Activated B cell treated with CpG ODN at 0.5 μM for 24 hours (primary cell): ENCODE data around the gene RPL39L. TPM values are rescaled to one million over a fixed set of nuclear protein-coding genes. Genes with fewer than 3 reads are reported as not detected.
A peak's percentile ranks its signal among the peaks of the same experiment; 100 is the strongest.

Experiments used
- ATAC-seq: fragments of 200-7000 bp; cut with Tn5 transposase; one replicate; pipeline ENCODE4 v1.10.0; 2021; ENCODE audit warnings: low read depth, mild to moderate bottlenecking, moderate library complexity
- CTCF ChIA-PET: fragments of 350-600 bp; sonication (Branson Sonifier 250); formaldehyde crosslinking; loops from one replicate; lab custom pipeline; 2021; ENCODE audit warnings: antibody characterized with exemption; lab: Charles Lee
- POLR2A ChIA-PET: fragments of 350-600 bp; sonication (Branson Sonifier 250); formaldehyde crosslinking; loops from one replicate; lab custom pipeline; 2021; ENCODE audit warnings: antibody characterized with exemption; lab: Charles Lee
- DNase-seq: peaks from one replicate; pipeline ENCODE4 v3.0.0; 2022
- H3K27ac Mint-ChIP-seq: one replicate; pipeline ENCODE4 v1.8.0; 2020; ENCODE audit warnings: mixed read lengths
- H3K27me3 Mint-ChIP-seq: one replicate; pipeline ENCODE4 v1.8.0; 2021; ENCODE audit warnings: mixed read lengths
- H3K36me3 Mint-ChIP-seq: one replicate; pipeline ENCODE4 v1.8.0; 2021; ENCODE audit warnings: low read depth, mixed read lengths
- H3K4me1 Mint-ChIP-seq: one replicate; pipeline ENCODE4 v1.8.0; 2021; ENCODE audit warnings: mixed read lengths
- H3K4me3 Mint-ChIP-seq: one replicate; pipeline ENCODE4 v1.8.0; 2020; ENCODE audit warnings: mild to moderate bottlenecking, mixed read lengths
- H3K9me3 Mint-ChIP-seq: one replicate; pipeline ENCODE4 v1.8.0; 2020; ENCODE audit warnings: mixed read lengths
- intact Hi-C: fragments of 100-400 bp; cut with micrococcal nuclease; formaldehyde crosslinking; loops from one replicate; pipeline ENCODE4 v1.15.1; 2024
- total RNA-seq: library from RNA; stranded (reverse); gene quantifications from 2 replicates; pipeline ENCODE4 v1.2.3, GENCODE V29; 2022
- TF ChIP-seq, protein P1 (sequence below): fragments of 200-600 bp; IDR thresholded peaks from one replicate; pipeline ENCODE4 v1.8.0; 2022; ENCODE audit warnings: antibody characterized with exemption, mild to moderate bottlenecking

RPL39L gene
- total RNA-seq, 1 donor from 2014 or later = 4.7 TPM

DNA sequence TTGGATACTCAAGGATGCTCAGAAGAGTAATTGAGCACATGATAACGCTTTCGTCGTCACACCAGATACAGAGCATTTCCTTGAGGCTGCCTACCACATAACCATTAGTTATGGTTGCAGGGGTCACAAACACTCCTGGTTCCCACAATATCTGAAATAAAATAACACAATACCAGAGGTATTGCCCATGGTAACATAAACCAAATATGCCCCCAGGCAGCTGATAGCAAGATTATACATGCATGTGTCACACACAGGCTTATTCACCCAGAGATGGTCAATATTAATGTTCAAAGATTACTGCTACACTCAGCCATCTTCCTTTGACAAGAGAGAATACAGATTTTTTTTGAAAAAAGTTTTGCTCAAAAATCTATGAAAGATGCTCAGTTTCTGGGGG is 7.3 kb downstream of the RPL39L start:
- Mint-ChIP-seq H3K4me3 (no peak overlapping the region), H3K27me3 (no peaks in the 10 kb centered on the region), H3K36me3 (peaks cover 22% of the 10 kb centered on the region), H3K4me1 (peaks cover 42% of the 10 kb centered on the region), H3K27ac (no peak overlapping the region), H3K9me3 (peaks cover 11% of the 10 kb centered on the region)
- ChIA-PET CTCF (interaction anchor here (0.7 to 2.3 kb wide), 3 partner anchors 8 to 19 kb away, joined by 3 to 10 read pairs (median 8); partner anchors contain the start of gene RPL39L), POLR2A (interaction anchor here (1.1 to 2.3 kb wide), 2 partner anchors 8 to 201 kb away, joined by 3 to 24 read pairs; partner anchors contain the start of gene RPL39L)
- DNase-seq (no peak), ATAC-seq (no peak)
- TF ChIP-seq, protein P1, sequence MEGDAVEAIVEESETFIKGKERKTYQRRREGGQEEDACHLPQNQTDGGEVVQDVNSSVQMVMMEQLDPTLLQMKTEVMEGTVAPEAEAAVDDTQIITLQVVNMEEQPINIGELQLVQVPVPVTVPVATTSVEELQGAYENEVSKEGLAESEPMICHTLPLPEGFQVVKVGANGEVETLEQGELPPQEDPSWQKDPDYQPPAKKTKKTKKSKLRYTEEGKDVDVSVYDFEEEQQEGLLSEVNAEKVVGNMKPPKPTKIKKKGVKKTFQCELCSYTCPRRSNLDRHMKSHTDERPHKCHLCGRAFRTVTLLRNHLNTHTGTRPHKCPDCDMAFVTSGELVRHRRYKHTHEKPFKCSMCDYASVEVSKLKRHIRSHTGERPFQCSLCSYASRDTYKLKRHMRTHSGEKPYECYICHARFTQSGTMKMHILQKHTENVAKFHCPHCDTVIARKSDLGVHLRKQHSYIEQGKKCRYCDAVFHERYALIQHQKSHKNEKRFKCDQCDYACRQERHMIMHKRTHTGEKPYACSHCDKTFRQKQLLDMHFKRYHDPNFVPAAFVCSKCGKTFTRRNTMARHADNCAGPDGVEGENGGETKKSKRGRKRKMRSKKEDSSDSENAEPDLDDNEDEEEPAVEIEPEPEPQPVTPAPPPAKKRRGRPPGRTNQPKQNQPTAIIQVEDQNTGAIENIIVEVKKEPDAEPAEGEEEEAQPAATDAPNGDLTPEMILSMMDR = no peak
- intact Hi-C loops = loop anchor here (2.0 to 10.0 kb wide), 5 partner anchors 15 to 597 kb away; partner anchors contain the start of gene ST6GAL1

DNA sequence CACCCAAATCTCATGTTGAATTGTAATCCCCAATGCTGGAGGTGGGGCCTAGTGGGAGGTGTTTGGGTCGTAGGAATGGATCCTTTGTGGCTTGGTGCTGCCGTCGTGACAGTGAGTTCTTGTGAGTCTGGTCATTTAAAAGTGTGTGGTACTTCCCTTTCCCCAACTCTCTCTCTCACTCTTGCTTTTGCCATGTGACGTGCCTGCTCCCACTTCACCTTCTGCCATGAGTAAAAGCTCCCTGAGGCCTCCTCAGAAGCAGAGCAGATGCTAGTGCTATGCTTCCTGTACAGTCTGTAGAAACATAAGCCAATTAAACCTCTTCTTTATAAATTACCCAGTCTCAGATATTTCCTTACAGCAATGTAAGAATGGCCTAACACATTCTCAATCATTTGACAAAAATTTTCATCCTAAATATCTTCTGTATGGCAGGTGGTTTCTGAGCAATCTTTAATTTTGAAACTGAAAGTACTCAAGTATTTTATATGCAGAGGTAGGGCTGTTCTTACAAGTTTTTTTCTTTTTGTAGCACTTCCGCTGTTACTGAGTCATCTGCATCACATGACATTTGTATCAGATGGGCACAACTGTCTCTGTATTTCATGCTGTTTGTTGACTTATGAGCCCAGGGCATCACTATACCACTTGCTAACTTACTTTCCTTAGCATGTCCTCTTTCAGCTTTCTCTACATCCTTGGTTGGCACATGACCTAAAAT is 8.8 kb downstream of the RPL39L start:
- Mint-ChIP-seq H3K4me3 (peak overlapping the region; percentile 76), H3K27me3 (no peaks in the 10 kb centered on the region), H3K27ac (peak overlapping the region; percentile 96), H3K4me1 (peaks cover 46% of the 10 kb centered on the region), H3K9me3 (peaks cover 11% of the 10 kb centered on the region), H3K36me3 (peaks cover 21% of the 10 kb centered on the region)
- TF ChIP-seq, protein P1 = no peak
- intact Hi-C loops = loop anchor here (1.0 to 10.0 kb wide), 7 partner anchors 9 to 596 kb away; partner anchors contain the start of genes DNAJB11, RPL39L and ST6GAL1
- POLR2A ChIA-PET = interaction anchor here (0.6 to 2.3 kb wide), 6 partner anchors 9 to 1193 kb away, joined by 3 to 24 read pairs (median 4); partner anchors contain the start of genes RPL39L and TRA2B
- CTCF ChIA-PET = interaction anchor here (0.5 to 1.9 kb wide), 2 partner anchors 9 to 36 kb away, joined by 3 to 8 read pairs; partner anchors contain the start of gene RPL39L
- ATAC-seq (peak; percentile 90), DNase-seq (no peak)

DNA sequence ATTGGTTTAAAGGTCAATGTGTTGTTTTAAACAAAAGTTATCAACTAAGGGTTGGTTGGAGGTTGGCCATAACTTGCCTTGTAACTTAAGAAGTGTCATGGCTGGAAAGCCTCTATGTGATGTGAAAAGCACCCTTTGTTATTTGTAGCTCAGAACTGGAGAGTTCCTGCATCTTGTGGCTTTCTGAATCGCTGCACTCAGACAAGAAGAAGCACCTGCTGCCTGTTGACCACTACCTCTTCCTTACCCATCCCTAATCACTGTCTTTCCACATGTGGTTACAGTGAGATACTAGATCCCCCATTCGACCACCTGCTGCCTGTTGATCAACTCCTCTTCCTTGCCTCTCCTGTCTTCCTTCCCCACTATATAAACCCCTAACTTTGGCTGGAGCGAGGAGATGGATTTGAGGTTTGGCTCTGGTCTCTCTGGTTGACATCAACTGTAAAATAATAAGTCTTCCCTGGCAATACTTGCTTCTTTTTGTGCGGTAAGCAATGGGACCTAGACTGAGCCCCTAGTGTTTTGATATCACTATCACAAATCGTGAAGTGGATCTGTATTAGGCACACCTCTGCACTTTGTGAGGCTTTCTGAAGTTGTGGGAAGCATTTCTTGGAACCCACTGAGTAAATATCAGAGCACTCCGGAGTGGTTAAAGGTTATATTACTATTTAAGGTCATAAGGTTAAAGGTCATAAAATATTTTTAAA is 13.8 kb downstream of the RPL39L start:
- peaks cover 7% of the 10 kb centered on the region for H3K36me3 Mint-ChIP-seq
- H3K9me3 Mint-ChIP-seq = no peaks in the 10 kb centered on the region
- H3K4me1 Mint-ChIP-seq = peaks cover 29% of the 10 kb centered on the region
- TF ChIP-seq, protein P1 = no peak
- no peak overlapping the region for H3K4me3 Mint-ChIP-seq
- POLR2A ChIA-PET = interaction anchor here (1.5 kb wide), 1 partner anchor 14 kb away, joined by 7 read pairs; the partner anchor contains the start of gene RPL39L
- intact Hi-C loops = no loop called here
- H3K27ac Mint-ChIP-seq = peak overlapping the region; percentile 54
- no peaks in the 10 kb centered on the region for H3K27me3 Mint-ChIP-seq
- CTCF ChIA-PET = interaction anchor here (1.0 to 3.2 kb wide), 4 partner anchors 12 to 275 kb away, joined by 3 to 17 read pairs (median 3); partner anchors contain the start of gene RPL39L
- DNase-seq (no peak), ATAC-seq (peak; percentile 68)

DNA sequence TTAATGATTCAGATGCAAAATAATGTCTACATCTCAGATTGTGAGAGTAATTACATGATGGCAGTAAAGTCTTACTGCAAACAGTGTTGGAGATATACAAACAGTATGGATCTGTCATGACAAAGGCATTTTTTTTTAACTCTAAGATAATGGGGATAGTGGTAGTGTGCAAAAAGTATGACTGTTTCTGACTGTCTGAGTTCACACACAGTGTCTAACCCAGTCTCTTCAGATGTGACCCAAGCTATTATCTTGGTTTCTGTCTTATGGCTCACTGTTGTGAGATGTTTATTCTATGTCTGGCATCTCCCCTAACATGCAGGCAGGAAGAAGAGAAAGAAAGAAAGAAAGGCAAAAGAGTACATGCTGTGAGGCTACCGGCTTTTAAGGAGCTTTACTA is 17.0 kb downstream of the RPL39L start:
- DNase-seq (no peak), ATAC-seq (no peak)
- peaks cover 20% of the 10 kb centered on the region for H3K4me1 Mint-ChIP-seq
- peaks cover 3% of the 10 kb centered on the region for H3K36me3 Mint-ChIP-seq
- intact Hi-C loops = no loop called here
- H3K27ac Mint-ChIP-seq = no peak overlapping the region
- no peaks in the 10 kb centered on the region for H3K9me3 Mint-ChIP-seq
- ChIA-PET POLR2A (interaction anchor here (0.6 to 1.8 kb wide), 2 partner anchors 17 to 798 kb away, joined by 5 to 6 read pairs; partner anchors contain the start of gene RPL39L), CTCF (interaction anchor here (1.0 to 2.1 kb wide), 2 partner anchors 9 to 43 kb away, joined by 3 to 8 read pairs; no protein-coding TSS in a partner anchor)
- TF ChIP-seq, protein P1 = no peak
- no peaks in the 10 kb centered on the region for H3K27me3 Mint-ChIP-seq
- no peak overlapping the region for H3K4me3 Mint-ChIP-seq
